ENCODE results near the gene NEDD9.

- TF ChIP-seq CTCF (IDR thresholded peaks at IDR 0.05) = no peak
- TF ChIP-seq ZFX (IDR thresholded peaks at IDR 0.05; ENCODE audit: borderline replicate concordance) = no peak
Observed at GRCh38 chr6:11181478-11182136, 50.9 kb downstream of the NEDD9 start.
